ENCODE measurements around the gene CFAP77. TPM values are rescaled to one million over a fixed set of nuclear protein-coding genes. Genes with fewer than 3 reads are reported as not detected.

Gene CFAP77
- polyA plus RNA-seq, 1 donor from 2014 or later, result not detected

DNA sequence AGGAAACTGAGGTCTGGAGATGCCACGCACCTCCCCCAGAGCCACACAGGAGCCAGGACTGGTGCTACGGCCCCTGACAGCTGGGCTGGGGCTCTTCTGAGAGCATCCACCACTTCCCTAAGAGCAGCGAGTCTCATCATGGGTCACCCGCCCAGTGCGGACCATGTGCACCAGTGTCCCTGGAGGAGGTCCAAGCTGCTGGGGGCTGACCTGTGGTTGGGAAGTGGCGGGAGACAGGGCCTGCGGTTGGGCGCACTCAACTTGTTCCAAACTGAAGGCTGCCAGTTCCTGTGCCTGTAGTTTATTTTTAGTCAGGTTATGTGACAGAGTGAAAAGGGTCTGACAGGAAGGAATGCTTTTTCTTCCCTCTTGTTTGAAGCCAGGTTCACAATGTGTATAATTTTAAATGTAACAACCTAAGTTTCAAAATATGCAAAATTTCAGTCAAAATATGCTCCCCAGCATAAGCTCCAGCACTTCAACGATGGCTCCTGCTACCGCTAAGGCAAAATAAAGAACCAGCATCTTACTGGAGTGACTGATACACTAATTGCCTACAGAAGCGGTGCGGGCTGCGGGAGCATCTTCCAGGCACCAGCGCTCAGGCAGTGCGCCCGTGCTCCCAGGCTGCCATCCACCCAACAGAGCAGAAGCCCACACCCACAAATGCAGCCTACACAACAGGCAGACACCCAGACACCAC, 187.2 kb downstream of the CFAP77 start:
- Histone ChIP-seq H3K9me2 (ENCODE audit: insufficient read depth, low read length) (no peaks in the 10 kb centered on the region), H3F3A (ENCODE audit: insufficient read depth, low read length, poor library complexity, severe bottlenecking) (no peaks in the 10 kb centered on the region), H3K4me2 (ENCODE audit: low read length) (no peak overlapping the region), H2AFZ (ENCODE audit: low read depth, low read length) (no peak overlapping the region), H3K4me3 (ENCODE audit: low read length) (no peak overlapping the region), H3K9ac (ENCODE audit: low read length) (no peak overlapping the region), H4K20me1 (ENCODE audit: insufficient read depth) (no peaks in the 10 kb centered on the region), H3K9me3 (ENCODE audit: low read length) (no peaks in the 10 kb centered on the region), H3K27ac (ENCODE audit: low read length) (no peak overlapping the region), H3K27me3 (ENCODE audit: insufficient read depth, low read depth, low read length) (peaks cover 15% of the 10 kb centered on the region), H3K36me3 (ENCODE audit: insufficient read depth, low read length) (no peaks in the 10 kb centered on the region), H3K79me2 (replicated peaks; ENCODE audit: insufficient read depth, low read length) (no peaks in the 10 kb centered on the region)
- TF ChIP-seq MXI1 (conservative IDR thresholded peaks at IDR 0.05; ENCODE audit: poor library complexity, severe bottlenecking), result no peak
- no peak for TF ChIP-seq POLR2AphosphoS5 (IDR thresholded peaks at IDR 0.05)
- no peak for TF ChIP-seq RAD21 (conservative IDR thresholded peaks at IDR 0.05)
- no peak for TF ChIP-seq EZH2 (IDR thresholded peaks at IDR 0.05; ENCODE audit: borderline replicate concordance, insufficient read depth, low read length, poor library complexity, severe bottlenecking)
- TF ChIP-seq, protein P1, sequence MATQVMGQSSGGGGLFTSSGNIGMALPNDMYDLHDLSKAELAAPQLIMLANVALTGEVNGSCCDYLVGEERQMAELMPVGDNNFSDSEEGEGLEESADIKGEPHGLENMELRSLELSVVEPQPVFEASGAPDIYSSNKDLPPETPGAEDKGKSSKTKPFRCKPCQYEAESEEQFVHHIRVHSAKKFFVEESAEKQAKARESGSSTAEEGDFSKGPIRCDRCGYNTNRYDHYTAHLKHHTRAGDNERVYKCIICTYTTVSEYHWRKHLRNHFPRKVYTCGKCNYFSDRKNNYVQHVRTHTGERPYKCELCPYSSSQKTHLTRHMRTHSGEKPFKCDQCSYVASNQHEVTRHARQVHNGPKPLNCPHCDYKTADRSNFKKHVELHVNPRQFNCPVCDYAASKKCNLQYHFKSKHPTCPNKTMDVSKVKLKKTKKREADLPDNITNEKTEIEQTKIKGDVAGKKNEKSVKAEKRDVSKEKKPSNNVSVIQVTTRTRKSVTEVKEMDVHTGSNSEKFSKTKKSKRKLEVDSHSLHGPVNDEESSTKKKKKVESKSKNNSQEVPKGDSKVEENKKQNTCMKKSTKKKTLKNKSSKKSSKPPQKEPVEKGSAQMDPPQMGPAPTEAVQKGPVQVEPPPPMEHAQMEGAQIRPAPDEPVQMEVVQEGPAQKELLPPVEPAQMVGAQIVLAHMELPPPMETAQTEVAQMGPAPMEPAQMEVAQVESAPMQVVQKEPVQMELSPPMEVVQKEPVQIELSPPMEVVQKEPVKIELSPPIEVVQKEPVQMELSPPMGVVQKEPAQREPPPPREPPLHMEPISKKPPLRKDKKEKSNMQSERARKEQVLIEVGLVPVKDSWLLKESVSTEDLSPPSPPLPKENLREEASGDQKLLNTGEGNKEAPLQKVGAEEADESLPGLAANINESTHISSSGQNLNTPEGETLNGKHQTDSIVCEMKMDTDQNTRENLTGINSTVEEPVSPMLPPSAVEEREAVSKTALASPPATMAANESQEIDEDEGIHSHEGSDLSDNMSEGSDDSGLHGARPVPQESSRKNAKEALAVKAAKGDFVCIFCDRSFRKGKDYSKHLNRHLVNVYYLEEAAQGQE (IDR thresholded peaks at IDR 0.05; ENCODE audit: borderline replicate concordance), result no peak
- no peak for TF ChIP-seq EP300 (conservative IDR thresholded peaks at IDR 0.05; ENCODE audit: poor library complexity, severe bottlenecking)
- TF ChIP-seq, protein P2, sequence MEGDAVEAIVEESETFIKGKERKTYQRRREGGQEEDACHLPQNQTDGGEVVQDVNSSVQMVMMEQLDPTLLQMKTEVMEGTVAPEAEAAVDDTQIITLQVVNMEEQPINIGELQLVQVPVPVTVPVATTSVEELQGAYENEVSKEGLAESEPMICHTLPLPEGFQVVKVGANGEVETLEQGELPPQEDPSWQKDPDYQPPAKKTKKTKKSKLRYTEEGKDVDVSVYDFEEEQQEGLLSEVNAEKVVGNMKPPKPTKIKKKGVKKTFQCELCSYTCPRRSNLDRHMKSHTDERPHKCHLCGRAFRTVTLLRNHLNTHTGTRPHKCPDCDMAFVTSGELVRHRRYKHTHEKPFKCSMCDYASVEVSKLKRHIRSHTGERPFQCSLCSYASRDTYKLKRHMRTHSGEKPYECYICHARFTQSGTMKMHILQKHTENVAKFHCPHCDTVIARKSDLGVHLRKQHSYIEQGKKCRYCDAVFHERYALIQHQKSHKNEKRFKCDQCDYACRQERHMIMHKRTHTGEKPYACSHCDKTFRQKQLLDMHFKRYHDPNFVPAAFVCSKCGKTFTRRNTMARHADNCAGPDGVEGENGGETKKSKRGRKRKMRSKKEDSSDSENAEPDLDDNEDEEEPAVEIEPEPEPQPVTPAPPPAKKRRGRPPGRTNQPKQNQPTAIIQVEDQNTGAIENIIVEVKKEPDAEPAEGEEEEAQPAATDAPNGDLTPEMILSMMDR (IDR thresholded peaks at IDR 0.05; ENCODE audit: poor library complexity, severe bottlenecking), result no peak
- no peak for TF ChIP-seq SMC3 (conservative IDR thresholded peaks at IDR 0.05; ENCODE audit: poor library complexity)
- TF ChIP-seq TAF1 (IDR thresholded peaks at IDR 0.05; ENCODE audit: low read depth), result no peak

DNA sequence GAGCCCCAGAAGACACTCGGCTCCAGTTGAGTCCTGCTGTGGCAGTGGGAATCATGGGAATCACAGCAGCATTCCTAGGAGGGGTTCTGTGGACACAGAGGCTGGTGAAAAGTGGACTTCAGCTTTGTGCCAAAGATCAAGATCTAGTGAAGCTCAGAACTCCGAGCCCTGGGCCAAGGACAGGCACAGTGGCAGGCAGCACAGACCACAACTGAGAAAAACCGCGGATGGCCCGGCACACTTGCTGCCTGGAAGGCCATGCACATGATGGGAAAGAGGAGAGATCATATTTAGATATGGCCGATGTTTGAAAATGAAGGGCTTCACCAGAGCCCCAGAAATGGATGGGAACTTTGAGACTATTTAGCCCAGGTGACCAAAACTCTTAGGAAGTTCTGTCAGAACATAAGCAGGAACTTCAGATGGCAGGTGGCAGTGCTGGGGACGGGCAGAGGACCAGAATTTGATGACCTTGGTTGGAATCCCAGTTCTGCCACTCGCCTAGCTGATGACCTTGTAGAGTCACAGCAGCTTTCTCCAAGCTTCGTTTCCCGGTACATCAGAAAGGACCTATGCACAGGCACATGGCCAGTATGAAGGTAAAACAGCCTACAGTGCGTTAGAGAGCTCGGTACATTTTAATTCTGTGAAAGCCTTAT, 190.4 kb downstream of the CFAP77 start:
- Histone ChIP-seq H3K27me3 (ENCODE audit: insufficient read depth, low read depth, low read length) (no peaks in the 10 kb centered on the region), H4K20me1 (ENCODE audit: insufficient read depth) (no peaks in the 10 kb centered on the region), H3K36me3 (ENCODE audit: insufficient read depth, low read length) (no peaks in the 10 kb centered on the region), H3K79me2 (replicated peaks; ENCODE audit: insufficient read depth, low read length) (no peaks in the 10 kb centered on the region), H3K27ac (ENCODE audit: low read length) (no peak overlapping the region), H3K4me2 (ENCODE audit: low read length) (no peak overlapping the region), H3K9me2 (ENCODE audit: insufficient read depth, low read length) (no peaks in the 10 kb centered on the region), H3K4me3 (ENCODE audit: low read length) (no peak overlapping the region), H3F3A (ENCODE audit: insufficient read depth, low read length, poor library complexity, severe bottlenecking) (no peaks in the 10 kb centered on the region), H3K9ac (ENCODE audit: low read length) (no peak overlapping the region), H3K9me3 (ENCODE audit: low read length) (no peaks in the 10 kb centered on the region), H2AFZ (ENCODE audit: low read depth, low read length) (no peak overlapping the region)
- no peak for TF ChIP-seq TAF1 (IDR thresholded peaks at IDR 0.05; ENCODE audit: low read depth)
- no peak for TF ChIP-seq POLR2AphosphoS5 (IDR thresholded peaks at IDR 0.05)
- TF ChIP-seq MXI1 (conservative IDR thresholded peaks at IDR 0.05; ENCODE audit: poor library complexity, severe bottlenecking), result no peak
- TF ChIP-seq, protein P1 (IDR thresholded peaks at IDR 0.05; ENCODE audit: borderline replicate concordance), result no peak
